Ramos (cell line): ENCODE results near the gene SPATA2.
"Not testable (repeated sequence)": the region's sequence is repeated elsewhere in the genome, so short reads cannot be mapped to it uniquely, and the experiment has no call there.

Experiments used
- in situ Hi-C: fragments of 300-500 bp; cut with MboI; formaldehyde crosslinking; loops from one replicate; pipeline ENCODE4 v1.14.3; 2022; ENCODE audit warnings: low sequenced_read_pairs; ENCODE audit not compliant: unreplicated experiment

The SPATA2 gene

DNA sequence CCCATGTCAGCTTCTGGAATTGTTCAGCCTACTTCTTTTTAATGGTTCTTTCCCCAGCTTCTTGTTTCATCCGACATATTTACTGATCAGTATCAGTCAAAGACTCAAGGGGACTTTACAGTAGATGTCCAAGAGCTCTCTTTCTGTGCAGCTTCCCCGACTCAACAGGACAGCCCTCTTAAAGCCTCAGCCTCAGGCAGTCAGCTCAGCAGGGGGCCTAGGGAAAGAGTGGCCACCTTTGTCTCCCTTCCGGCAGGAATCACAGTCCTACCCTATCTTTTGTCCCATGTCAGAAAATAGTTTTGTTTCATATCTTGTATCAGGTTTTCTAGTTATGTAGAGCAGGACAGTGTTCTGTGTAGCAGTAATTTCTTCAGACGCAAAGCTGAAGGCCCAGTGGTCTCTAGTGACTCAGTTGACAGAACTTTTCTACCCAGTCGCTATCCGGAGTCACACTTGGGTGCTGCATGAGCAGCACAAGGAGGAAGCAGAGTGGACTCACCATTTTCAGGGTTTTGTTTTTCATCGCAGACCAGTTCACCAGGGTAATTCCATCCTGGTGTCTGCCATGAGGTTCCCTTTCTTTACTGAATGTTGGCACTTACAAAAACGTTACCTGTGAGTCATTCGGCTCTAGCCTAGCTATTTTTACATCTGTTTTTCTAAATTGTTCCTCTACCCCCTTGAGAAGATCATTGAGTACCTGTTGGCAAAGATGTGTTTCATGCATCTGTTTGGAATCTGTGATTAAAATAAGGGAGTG, 47.7 kb downstream of the SPATA2 start:
- in situ Hi-C loops = no loop called here

DNA sequence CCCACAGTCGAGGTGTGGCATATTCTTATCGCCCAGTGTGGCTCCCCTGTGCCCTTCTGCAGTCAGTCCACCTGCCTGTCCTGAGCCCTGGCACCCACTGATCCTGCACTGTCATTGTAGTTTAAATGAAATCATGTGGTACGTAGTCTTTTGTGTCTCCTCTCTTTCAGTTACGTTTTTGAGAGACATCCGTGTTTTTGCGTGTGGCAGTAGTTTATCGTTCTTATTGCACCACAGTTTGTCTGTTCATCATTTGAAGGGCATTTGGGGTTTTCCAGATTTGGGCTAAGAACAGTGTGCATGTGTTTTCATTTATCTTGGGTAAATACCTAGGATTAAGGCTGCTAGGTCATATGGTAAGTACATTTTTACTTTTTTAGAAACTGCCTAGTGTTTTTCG, 49.3 kb downstream of the SPATA2 start:
- in situ Hi-C loops = no loop called here

DNA sequence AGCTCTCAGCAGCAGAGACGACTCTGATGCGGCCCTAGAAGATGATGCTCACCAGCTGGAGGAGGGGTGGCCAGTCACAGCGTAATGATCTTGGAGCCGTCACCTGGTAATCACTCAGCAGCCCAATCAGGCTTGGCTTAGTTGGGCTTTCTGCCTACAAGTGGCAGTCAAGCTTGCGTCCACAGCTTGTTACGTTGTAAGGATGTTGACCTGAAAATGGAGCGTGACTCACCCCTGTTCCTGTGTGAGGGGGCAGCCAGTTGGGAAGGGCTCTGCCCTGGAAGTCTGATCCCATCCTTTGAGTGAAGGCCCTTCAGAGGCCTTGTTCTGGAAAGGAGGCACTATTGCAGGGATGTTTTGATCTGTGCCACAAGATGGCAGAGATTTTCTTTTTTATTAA, 49.8 kb downstream of the SPATA2 start:
- in situ Hi-C loops = no loop called here

DNA sequence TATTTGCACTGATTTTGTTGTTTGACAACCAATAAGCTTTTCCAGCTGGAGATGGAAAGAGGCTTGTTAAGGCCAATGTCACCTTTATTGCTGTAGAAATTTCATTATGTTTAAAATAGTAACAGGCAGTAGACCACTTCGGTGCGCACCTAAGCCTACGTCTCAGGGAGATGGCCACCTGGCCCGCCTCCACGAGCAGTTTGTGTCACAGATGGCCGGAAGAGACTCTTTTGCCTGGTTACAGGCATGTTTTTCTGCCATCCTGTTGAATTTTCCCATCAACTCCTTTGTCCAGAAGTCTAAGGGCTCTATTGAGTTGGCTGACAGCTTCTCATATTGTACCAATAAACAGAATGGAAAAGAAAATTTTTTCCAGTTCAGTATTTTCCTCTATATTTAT, 51.7 kb downstream of the SPATA2 start:
- in situ Hi-C loops = no loop called here

DNA sequence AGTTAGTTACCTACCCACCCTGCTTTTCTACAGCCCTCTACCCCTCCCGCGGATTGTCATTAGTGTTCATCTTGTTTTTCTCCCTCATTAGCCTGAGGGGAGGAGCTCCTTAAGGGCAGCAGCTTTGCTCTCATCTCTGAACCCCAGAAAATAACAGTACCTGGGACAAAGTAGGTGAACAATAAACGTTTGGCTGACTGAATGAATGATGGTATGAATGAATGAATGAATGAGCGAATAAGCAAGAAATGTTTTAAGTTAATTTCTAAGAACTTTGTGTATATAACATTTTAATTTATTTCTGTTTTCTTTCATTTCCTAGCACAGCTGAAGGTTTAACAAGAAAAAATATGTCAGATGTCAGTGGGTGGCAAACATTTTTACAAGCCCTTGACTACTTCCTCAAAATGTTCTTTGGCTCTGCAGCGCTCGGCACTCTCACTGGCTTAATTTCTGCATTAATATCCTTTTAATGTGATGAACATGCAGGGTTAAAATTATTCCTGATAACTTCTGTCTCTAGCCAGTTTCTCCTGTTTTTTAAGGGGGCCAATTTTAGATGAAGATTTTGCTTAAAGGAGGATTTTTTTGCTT, 52.6 kb downstream of the SPATA2 start:
- in situ Hi-C loops = no loop called here

DNA sequence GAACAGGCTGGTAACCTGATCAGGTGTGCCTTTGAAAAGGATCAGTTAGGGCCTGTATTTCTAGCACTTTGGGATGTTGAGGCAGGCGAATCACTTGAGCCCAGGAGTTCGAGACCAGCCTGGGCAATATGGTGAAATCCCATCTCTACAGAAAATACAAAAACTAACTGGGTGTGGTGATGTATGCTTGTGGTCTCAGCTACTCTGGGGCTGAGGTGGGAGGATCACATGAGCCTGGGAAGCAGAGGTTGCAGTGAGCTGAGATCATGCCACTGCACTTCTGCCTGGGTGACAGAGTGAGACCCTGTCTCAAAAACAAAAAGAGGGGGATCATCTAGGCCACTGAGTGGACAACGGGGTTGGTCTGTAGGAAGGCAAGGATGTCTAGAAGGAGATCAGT, 54.1 kb downstream of the SPATA2 start:
- in situ Hi-C loops = not testable (repeated sequence)

DNA sequence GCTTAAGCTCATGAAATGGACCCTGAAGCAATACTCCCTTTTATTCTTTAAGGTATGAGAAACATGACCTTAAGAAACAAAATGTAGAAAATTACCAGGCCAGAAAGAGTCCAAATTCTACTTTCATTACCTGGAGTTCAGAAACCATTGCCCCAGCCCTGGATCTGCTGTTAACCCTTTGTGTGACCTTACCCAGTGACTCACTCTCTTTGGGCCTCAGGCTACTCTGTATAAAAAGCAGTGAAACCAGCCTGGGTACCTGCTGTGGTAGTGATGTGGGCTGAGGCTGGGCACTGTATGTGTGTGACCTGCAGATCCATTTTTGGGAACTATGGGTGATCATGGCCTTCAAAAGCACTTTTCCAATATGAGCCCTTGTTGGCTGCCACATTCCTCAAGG, 55.5 kb downstream of the SPATA2 start:
- in situ Hi-C loops = no loop called here

DNA sequence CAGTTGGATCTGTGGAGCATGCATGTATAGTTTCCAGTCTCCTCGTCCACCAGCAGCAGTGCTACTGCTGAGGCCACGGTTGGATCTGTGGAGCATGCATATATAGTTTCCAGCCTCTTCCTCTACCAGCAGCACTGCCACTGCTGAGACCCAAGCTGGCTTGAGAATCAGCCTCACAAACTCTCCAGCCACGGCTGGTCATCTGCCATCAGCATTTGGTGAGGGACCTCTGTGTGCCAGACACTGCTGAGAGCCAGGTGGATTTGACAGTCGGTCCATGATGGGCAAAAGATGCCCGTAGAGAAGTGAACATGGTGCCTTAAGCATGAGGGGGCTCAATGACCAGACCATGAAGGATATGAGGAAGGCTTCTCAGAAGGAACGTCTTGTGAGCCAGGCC, 56.3 kb downstream of the SPATA2 start:
- in situ Hi-C loops = no loop called here

DNA sequence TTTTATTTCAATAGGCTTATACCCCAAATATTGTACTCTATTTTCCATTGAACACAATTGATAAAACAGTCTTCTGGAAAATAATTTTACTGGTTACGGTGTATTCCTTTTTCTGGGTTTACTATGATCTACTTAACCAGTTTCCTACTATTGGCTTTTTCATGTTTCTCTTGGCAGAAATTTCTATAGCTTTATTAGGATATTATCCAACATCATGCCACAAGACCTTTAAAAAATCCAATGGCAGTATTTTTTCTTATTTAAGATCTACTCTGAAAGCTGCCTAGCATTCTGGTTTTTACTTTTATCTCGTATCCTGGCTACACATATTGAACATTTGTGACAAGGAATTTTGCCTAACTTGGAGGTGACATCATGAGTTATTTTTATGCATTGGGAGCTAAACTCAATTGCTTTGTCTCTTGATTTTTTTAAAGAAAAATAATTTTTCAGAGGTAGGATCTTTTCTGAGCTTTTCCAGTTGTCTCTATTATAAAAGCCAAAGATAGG, 57.2 kb downstream of the SPATA2 start:
- in situ Hi-C loops = no loop called here

DNA sequence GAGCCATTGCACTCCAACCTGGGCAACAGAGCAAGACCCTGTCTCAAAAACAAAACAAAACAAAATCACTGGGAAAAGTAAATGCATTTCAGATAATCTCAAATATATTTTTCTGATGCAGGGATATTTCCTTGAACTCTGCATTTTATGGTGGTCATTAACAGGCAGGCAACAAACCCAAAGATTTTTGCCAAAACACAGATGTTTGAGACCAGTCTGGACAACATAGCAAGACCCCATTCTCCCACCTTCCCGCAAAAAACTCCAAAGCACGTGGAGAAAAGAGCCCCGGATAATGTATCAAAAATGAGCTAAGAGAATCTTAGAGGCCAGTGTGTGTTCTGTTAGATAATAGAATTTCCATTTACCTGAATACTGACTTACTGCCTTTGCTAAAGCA, 58.4 kb downstream of the SPATA2 start:
- in situ Hi-C loops = no loop called here

DNA sequence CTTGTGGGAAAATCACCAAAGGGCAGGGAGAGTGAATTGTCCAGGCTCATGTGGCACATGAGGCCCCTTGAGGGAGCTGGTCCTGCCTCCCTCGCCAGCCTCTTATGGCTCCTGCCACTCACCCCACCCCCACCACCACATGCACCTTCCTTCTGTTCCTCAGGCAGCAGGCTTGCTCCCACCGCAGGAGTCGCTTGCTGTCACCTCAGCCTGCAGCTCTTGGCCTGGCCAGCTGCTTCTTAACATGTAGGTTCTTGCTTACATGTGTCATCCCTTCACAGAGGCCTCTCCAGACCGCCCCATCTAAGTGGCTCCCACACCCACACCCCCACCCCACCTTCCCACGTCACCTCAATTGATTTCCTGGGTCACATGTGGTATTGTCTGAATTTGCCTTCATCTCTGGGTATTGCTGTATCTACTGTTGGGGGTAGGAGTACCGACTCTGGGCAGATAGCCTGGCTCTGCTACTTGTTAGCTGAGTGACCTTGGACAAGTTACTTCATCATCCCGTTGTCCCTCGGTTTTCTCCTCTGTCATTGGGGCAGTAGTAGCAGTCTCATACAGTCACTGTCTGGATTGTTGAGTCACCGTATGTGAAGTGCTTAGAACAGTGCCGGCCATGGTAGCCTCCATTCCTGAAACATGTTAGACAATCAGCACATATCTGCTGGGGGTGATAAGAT, 61.0 kb downstream of the SPATA2 start:
- in situ Hi-C loops = loop anchor here (5.0 kb wide), 1 partner anchor 252 kb away; no protein-coding TSS in a partner anchor

DNA sequence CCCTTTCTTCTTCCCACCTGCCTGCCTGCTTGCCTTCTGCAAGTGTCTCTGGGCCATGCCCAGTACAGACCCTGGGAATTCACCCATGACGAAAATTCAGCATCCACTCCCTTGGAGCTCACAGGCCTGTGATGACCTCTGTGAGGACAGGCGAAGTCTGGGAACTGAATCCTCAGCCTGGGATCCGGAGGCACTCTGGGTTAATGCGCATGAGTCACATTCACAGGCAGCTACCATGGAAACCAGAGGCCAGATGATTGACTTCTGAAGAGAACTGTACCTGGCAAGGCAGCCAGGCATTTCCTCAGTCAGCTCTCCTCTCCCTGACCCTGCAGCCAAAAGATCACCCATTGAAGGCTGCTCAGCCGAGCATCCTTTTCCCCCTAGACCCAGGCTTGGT, 61.7 kb downstream of the SPATA2 start:
- in situ Hi-C loops = loop anchor here (5.0 kb wide), 1 partner anchor 251 kb away; no protein-coding TSS in a partner anchor
